ENCODE measurements around the gene FAM89A.

Gene FAM89A

GRCh38 chr1:231065510-231066241, 25.6 kb upstream of the FAM89A start:
- ChIA-PET POLR2A (no interaction called here), CTCF (no interaction called here)
- no peak for DNase-seq
- Histone ChIP-seq H3K27me3 (replicated peaks in 2 of 5; ENCODE audit: control insufficient read depth in 4 of 5, insufficient read depth in 5 of 5, low read length in 4 of 5) (no peaks in the 10 kb centered on the region), H3K27ac (ENCODE audit: insufficient read depth in 1 of 2, low read depth in 1 of 2, low read length in 2 of 2, poor library complexity in 1 of 2, severe bottlenecking in 2 of 2) (no peak overlapping the region), H3K4me1 (ENCODE audit: control extremely low read depth in 1 of 4, control insufficient read depth in 4 of 4, insufficient read depth in 4 of 4, low read length in 3 of 4) (no peaks in the 10 kb centered on the region), H3K9me3 (ENCODE audit: control extremely low read depth in 1 of 5, control insufficient read depth in 4 of 5, insufficient read depth in 2 of 5, low read depth in 1 of 5, low read length in 4 of 5) (peaks cover 0 to 12% (median 0%) of the 10 kb centered on the region in 5 experiments), H3K4me3 (ENCODE audit: control insufficient read depth in 1 of 7, extremely low read depth in 1 of 7, insufficient read depth in 4 of 7, low read depth in 2 of 7, low read length in 6 of 7) (no peak overlapping the region), H3K36me3 (ENCODE audit: control insufficient read depth in 4 of 4, insufficient read depth in 4 of 4, low read length in 3 of 4) (no peaks in the 10 kb centered on the region)
- 97% methylated on average over 5 of the region's 11 CpGs for WGBS (ENCODE audit: insufficient coverage)

- CTCF ChIA-PET, result no interaction called here
- Histone ChIP-seq H3K4me3 (ENCODE audit: control insufficient read depth in 1 of 7, extremely low read depth in 1 of 7, insufficient read depth in 4 of 7, low read depth in 2 of 7, low read length in 6 of 7) (no peak overlapping the region), H3K27me3 (replicated peaks in 2 of 5; ENCODE audit: control insufficient read depth in 4 of 5, insufficient read depth in 5 of 5, low read length in 4 of 5) (no peaks in the 10 kb centered on the region), H3K9me3 (ENCODE audit: control extremely low read depth in 1 of 5, control insufficient read depth in 4 of 5, insufficient read depth in 2 of 5, low read depth in 1 of 5, low read length in 4 of 5) (peaks cover 0 to 12% (median 0%) of the 10 kb centered on the region in 5 experiments), H3K4me1 (ENCODE audit: control extremely low read depth in 1 of 4, control insufficient read depth in 4 of 4, insufficient read depth in 4 of 4, low read length in 3 of 4) (no peaks in the 10 kb centered on the region), H3K27ac (ENCODE audit: insufficient read depth in 1 of 2, low read depth in 1 of 2, low read length in 2 of 2, poor library complexity in 1 of 2, severe bottlenecking in 2 of 2) (no peak overlapping the region), H3K36me3 (ENCODE audit: control insufficient read depth in 4 of 4, insufficient read depth in 4 of 4, low read length in 3 of 4) (no peaks in the 10 kb centered on the region)
- WGBS (ENCODE audit: insufficient coverage), result 95% methylated on average over 2 of the region's 3 CpGs
- no peak for DNase-seq
- POLR2A ChIA-PET, result no interaction called here
Measured at GRCh38 chr1:231064418-231064817, 24.4 kb upstream of the FAM89A start.

DNA sequence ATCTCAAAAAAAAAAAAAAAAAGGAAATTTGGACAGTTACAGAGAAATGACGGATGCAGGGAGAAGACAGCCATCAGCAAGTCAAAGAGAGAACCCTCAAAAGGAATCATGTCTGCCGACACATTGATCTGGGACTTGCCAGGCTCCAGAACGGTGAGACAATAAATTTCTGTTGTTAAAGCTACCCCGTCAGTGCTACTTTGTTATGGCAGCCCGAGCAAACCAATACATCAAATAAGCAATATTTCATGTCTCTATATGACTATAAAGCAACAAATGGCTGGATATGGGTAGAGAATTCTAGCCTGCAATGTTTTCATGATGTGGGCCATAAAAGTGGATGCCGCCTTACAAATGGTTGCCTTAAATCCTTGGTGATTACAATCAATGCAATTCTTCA, 23.3 kb upstream of the FAM89A start:
- 90% methylated on average over 2 of the region's 6 CpGs for WGBS (ENCODE audit: insufficient coverage)
- Histone ChIP-seq H3K27me3 (replicated peaks in 2 of 5; ENCODE audit: control insufficient read depth in 4 of 5, insufficient read depth in 5 of 5, low read length in 4 of 5) (peaks cover 0 to 3% (median 0%) of the 10 kb centered on the region in 5 experiments), H3K9me3 (ENCODE audit: control extremely low read depth in 1 of 5, control insufficient read depth in 4 of 5, insufficient read depth in 2 of 5, low read depth in 1 of 5, low read length in 4 of 5) (peaks cover 0 to 12% (median 0%) of the 10 kb centered on the region in 5 experiments), H3K27ac (ENCODE audit: insufficient read depth in 1 of 2, low read depth in 1 of 2, low read length in 2 of 2, poor library complexity in 1 of 2, severe bottlenecking in 2 of 2) (no peak overlapping the region), H3K36me3 (ENCODE audit: control insufficient read depth in 4 of 4, insufficient read depth in 4 of 4, low read length in 3 of 4) (no peaks in the 10 kb centered on the region), H3K4me1 (ENCODE audit: control extremely low read depth in 1 of 4, control insufficient read depth in 4 of 4, insufficient read depth in 4 of 4, low read length in 3 of 4) (no peaks in the 10 kb centered on the region), H3K4me3 (ENCODE audit: control insufficient read depth in 1 of 7, extremely low read depth in 1 of 7, insufficient read depth in 4 of 7, low read depth in 2 of 7, low read length in 6 of 7) (no peak overlapping the region)
- POLR2A ChIA-PET, result no interaction called here
- CTCF ChIA-PET, result no interaction called here
- no peak for DNase-seq

- 96% methylated on average over 8 of the region's 11 CpGs for WGBS (ENCODE audit: insufficient coverage)
- H3K4me3 ChIP-seq (ENCODE audit: control insufficient read depth in 1 of 7, extremely low read depth in 1 of 7, insufficient read depth in 4 of 7, low read depth in 2 of 7, low read length in 6 of 7), result no peak overlapping the region
- no peaks in the 10 kb centered on the region for H3K4me1 ChIP-seq (ENCODE audit: control extremely low read depth in 1 of 4, control insufficient read depth in 4 of 4, insufficient read depth in 4 of 4, low read length in 3 of 4)
- no peaks in the 10 kb centered on the region for H3K36me3 ChIP-seq (ENCODE audit: control insufficient read depth in 4 of 4, insufficient read depth in 4 of 4, low read length in 3 of 4)
- ChIA-PET POLR2A (no interaction called here), CTCF (no interaction called here)
- H3K27me3 ChIP-seq (replicated peaks in 2 of 5; ENCODE audit: control insufficient read depth in 4 of 5, insufficient read depth in 5 of 5, low read length in 4 of 5), result peaks cover 0 to 7% (median 0%) of the 10 kb centered on the region in 5 experiments
- no peak overlapping the region for H3K27ac ChIP-seq (ENCODE audit: insufficient read depth in 1 of 2, low read depth in 1 of 2, low read length in 2 of 2, poor library complexity in 1 of 2, severe bottlenecking in 2 of 2)
- DNase-seq, result no peak
- H3K9me3 ChIP-seq (ENCODE audit: control extremely low read depth in 1 of 5, control insufficient read depth in 4 of 5, insufficient read depth in 2 of 5, low read depth in 1 of 5, low read length in 4 of 5), result peaks cover 0 to 12% (median 0%) of the 10 kb centered on the region in 5 experiments
Measured at GRCh38 chr1:231062500-231063270, 22.6 kb upstream of the FAM89A start.

- H3K4me3 ChIP-seq (ENCODE audit: control insufficient read depth in 1 of 7, extremely low read depth in 1 of 7, insufficient read depth in 4 of 7, low read depth in 2 of 7, low read length in 6 of 7), result no peak overlapping the region
- 100% methylated on average over 1 of the region's 1 CpG for WGBS (ENCODE audit: insufficient coverage)
- DNase-seq, result no peak
- no peak overlapping the region for H3K27ac ChIP-seq (ENCODE audit: insufficient read depth in 1 of 2, low read depth in 1 of 2, low read length in 2 of 2, poor library complexity in 1 of 2, severe bottlenecking in 2 of 2)
- no peaks in the 10 kb centered on the region for H3K36me3 ChIP-seq (ENCODE audit: control insufficient read depth in 4 of 4, insufficient read depth in 4 of 4, low read length in 3 of 4)
- H3K4me1 ChIP-seq (ENCODE audit: control extremely low read depth in 1 of 4, control insufficient read depth in 4 of 4, insufficient read depth in 4 of 4, low read length in 3 of 4), result peaks cover 0 to 1% (median 0%) of the 10 kb centered on the region in 4 experiments
- CTCF ChIA-PET, result no interaction called here
- POLR2A ChIA-PET, result interaction anchor here (0.7 kb wide), 1 partner anchor 554 kb away, joined by 3 read pairs; no protein-coding TSS in a partner anchor
- peaks cover 0 to 6% (median 0%) of the 10 kb centered on the region in 5 experiments for H3K9me3 ChIP-seq (ENCODE audit: control extremely low read depth in 1 of 5, control insufficient read depth in 4 of 5, insufficient read depth in 2 of 5, low read depth in 1 of 5, low read length in 4 of 5)
- peaks cover 0 to 7% (median 0%) of the 10 kb centered on the region in 5 experiments for H3K27me3 ChIP-seq (replicated peaks in 2 of 5; ENCODE audit: control insufficient read depth in 4 of 5, insufficient read depth in 5 of 5, low read length in 4 of 5)
Measured at GRCh38 chr1:231059566-231060193, 19.6 kb upstream of the FAM89A start.

DNA sequence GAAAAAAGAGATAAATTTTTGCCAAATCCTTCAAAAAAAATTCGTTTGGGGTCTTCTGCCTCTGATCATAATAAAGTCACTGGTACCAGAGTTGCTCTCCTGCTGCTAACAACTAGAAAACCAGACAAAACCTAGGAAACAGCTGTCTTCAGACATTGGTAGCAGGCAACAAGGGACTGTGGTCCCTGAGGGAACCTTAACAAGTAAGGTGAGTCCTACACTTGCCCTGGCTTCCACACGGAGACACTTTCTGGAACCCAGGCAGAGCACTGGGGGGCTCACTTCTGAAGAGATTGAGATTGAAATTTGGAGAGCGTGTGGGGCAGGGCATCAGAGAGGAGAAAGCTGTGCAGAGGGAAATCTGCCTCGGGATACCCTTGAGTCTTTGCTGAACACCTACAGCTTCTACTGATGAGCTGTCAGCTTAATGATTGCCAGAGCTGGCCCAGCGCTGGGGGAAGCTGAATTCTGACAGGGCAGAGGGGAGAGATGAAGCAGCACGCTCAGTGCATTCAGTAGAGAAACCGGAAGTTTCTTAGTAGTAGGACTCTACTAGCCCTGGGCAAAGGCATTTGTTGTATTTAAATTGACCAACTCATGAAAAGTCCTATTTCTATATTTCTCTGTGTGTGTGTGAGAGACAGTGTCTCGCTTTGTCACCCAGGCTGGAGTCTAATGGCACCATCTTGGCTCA, 18.5 kb upstream of the FAM89A start:
- CTCF ChIA-PET, result no interaction called here
- no peaks in the 10 kb centered on the region for H3K36me3 ChIP-seq (ENCODE audit: control insufficient read depth in 4 of 4, insufficient read depth in 4 of 4, low read length in 3 of 4)
- DNase-seq, result no peak
- no peak overlapping the region for H3K27ac ChIP-seq (ENCODE audit: insufficient read depth in 1 of 2, low read depth in 1 of 2, low read length in 2 of 2, poor library complexity in 1 of 2, severe bottlenecking in 2 of 2)
- H3K4me3 ChIP-seq (ENCODE audit: control insufficient read depth in 1 of 7, extremely low read depth in 1 of 7, insufficient read depth in 4 of 7, low read depth in 2 of 7, low read length in 6 of 7), result no peak overlapping the region
- H3K9me3 ChIP-seq (ENCODE audit: control extremely low read depth in 1 of 5, control insufficient read depth in 4 of 5, insufficient read depth in 2 of 5, low read depth in 1 of 5, low read length in 4 of 5), result peaks cover 0 to 6% (median 0%) of the 10 kb centered on the region in 5 experiments
- H3K27me3 ChIP-seq (replicated peaks in 2 of 5; ENCODE audit: control insufficient read depth in 4 of 5, insufficient read depth in 5 of 5, low read length in 4 of 5), result peaks cover 0 to 7% (median 0%) of the 10 kb centered on the region in 5 experiments
- 93% methylated on average over 8 of the region's 8 CpGs for WGBS (ENCODE audit: insufficient coverage)
- H3K4me1 ChIP-seq (ENCODE audit: control extremely low read depth in 1 of 4, control insufficient read depth in 4 of 4, insufficient read depth in 4 of 4, low read length in 3 of 4), result peaks cover 3 to 11% (median 8%) of the 10 kb centered on the region in 4 experiments
- POLR2A ChIA-PET, result interaction anchor here (0.7 kb wide), 1 partner anchor 553 kb away, joined by 3 read pairs; no protein-coding TSS in a partner anchor

Measured in common myeloid progenitor, CD34-positive (primary cell).